Muscle of leg (tissue), 11 donors: ENCODE results near the gene CRY1. TPM values are rescaled to one million over a fixed set of nuclear protein-coding genes. Genes with fewer than 3 reads are reported as not detected.

Experiments
- DNase-seq: peaks from one replicate; pipeline ENCODE4 v3.0.0; 2013
- H3K27ac ChIP-seq: one replicate; pipeline ENCODE4 v1.5.1; 2013; ENCODE audit warnings: mild to moderate bottlenecking, low read length, control low read depth
- H3K27me3 ChIP-seq: one replicate; pipeline ENCODE4 v1.6.1; 2013; ENCODE audit warnings: low read length; ENCODE audit not compliant: control insufficient read depth, insufficient read depth
- H3K36me3 ChIP-seq: one replicate; pipeline ENCODE4 v1.6.1; 2013; ENCODE audit warnings: low read length; ENCODE audit not compliant: control insufficient read depth, insufficient read depth
- H3K4me1 ChIP-seq: one replicate; pipeline ENCODE4 v1.6.1; 2013; ENCODE audit warnings: low read length; ENCODE audit not compliant: control insufficient read depth, insufficient read depth
- H3K4me3 ChIP-seq: one replicate; pipeline ENCODE4 v1.5.1; 2013; ENCODE audit warnings: low read length, control low read depth
- H3K9me3 ChIP-seq: replicated peaks from 2 replicates; pipeline ENCODE4 v1.6.1; 2013; ENCODE audit warnings: low read depth, low read length; ENCODE audit not compliant: control insufficient read depth
- WGBS: methylation state at CpG from one replicate; pipeline ENCODE4 v1.1.5; 2013; ENCODE audit warnings: missing lambda C conversion rate; ENCODE audit not compliant: insufficient coverage; 5-methylcytosine and 5-hydroxymethylcytosine counted together
- polyA plus RNA-seq, 8 donors: library from polyadenylated mRNA; unstranded; fragments of 120-200 nt; gene quantifications; one replicate each; pipeline versions ENCODE4 v1.2.1 to v1.2.3, GENCODE V29; 2013; ENCODE audit warnings: inconsistent platforms in 1 of 8, low replicate concordance in 1 of 8; ENCODE audit not compliant: insufficient read length in 8 of 8, insufficient read depth in 1 of 8
- total RNA-seq: library from RNA; stranded (reverse); fragments of 120-200 nt; gene quantifications from one replicate; pipeline ENCODE4 v1.2.4, GENCODE V29; 2013

Gene CRY1
- total and polyA plus RNA-seq, 9 donors = 9.4 to 23.6 (median 17.3) TPM

DNA sequence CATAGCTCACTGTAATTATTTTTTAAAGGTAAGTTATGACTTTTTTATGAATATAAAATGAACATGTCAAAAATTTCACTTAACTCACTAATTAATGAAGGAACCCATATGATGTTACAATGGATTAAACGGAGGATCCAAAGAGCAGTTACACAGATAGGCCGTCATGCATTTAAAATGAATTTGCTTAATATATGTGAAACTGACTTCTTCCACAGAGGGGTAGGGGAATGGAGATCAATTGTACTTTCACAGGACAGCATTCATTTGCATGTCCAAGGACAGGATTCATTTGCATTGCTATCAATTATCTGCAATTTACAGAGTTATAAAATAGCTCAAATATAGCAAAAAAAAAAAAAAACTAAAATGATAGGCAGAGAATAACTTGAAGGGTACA lies 6.6 kb upstream of the CRY1 start:
- Histone ChIP-seq H3K36me3 (no peaks in the 10 kb centered on the region), H3K4me3 (no peak overlapping the region), H3K4me1 (no peaks in the 10 kb centered on the region), H3K27ac (no peak overlapping the region), H3K27me3 (no peaks in the 10 kb centered on the region), H3K9me3 (no peaks in the 10 kb centered on the region)
- WGBS = no CpG with 5 or more reads among the region's 2 CpGs
- DNase-seq = no peak

GRCh38 chr12:107096571-107096970 lies 3.2 kb upstream of the CRY1 start:
- Histone ChIP-seq H3K9me3 (no peaks in the 10 kb centered on the region), H3K27me3 (no peaks in the 10 kb centered on the region), H3K4me3 (no peak overlapping the region), H3K36me3 (no peaks in the 10 kb centered on the region), H3K27ac (no peak overlapping the region), H3K4me1 (peaks cover 8% of the 10 kb centered on the region)
- WGBS = 80% methylated on average over 2 of the region's 3 CpGs
- DNase-seq = no peak

- H3K36me3 ChIP-seq = no peaks in the 10 kb centered on the region
- no peak for DNase-seq
- H3K4me3 ChIP-seq = peak overlapping the region; percentile 98
- no peaks in the 10 kb centered on the region for H3K9me3 ChIP-seq
- whole genome bisulfite sequencing = no CpG with 5 or more reads among the region's 6 CpGs
- no peaks in the 10 kb centered on the region for H3K27me3 ChIP-seq
- peaks cover 15% of the 10 kb centered on the region for H3K4me1 ChIP-seq
- H3K27ac ChIP-seq = peak overlapping the region; percentile 97
Observed at GRCh38 chr12:107094183-107094448, 767 bp upstream of the CRY1 start.

DNA sequence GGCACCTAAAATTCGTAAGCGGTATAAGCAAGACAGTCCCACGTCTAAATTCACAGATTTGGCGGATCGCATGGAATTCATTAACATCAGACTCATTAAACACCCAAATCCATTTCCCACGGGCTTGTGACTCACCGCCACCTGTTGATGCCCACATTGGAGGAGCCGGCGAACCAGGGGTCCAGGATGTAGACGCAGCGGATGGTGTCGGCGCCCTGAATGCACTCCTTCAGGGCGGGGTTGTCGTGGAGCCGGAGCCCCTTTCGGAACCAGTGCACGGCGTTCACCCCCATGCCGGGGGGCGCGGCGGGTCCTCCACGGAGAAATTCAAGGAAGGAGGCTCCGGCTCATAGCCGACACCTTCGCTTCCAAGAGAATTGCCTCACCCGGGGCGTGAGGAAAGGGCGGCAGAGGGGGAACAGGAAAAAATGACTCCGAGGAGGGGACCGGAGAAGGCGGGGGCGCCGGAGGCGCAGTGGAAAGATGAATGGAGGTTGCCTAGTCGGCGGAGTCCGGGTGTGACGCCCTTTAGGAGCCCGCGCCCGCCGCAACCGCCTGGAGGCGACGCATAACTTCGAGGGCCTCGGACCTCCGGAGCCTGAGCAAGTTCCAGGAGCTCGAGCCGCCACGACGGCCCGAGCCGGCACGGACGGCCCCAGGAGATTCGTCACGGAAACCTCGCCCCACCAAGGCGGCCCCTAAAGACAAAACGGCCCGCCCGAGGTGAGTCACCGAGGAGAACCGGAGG lies 506 bp downstream of the CRY1 start:
- Histone ChIP-seq H3K27me3 (no peaks in the 10 kb centered on the region), H3K36me3 (no peaks in the 10 kb centered on the region), H3K4me1 (peaks cover 15% of the 10 kb centered on the region), H3K9me3 (no peaks in the 10 kb centered on the region), H3K4me3 (peak overlapping the region; percentile 98), H3K27ac (peak overlapping the region; percentile 97)
- DNase-seq = peak; percentile 68
- WGBS = under 1% methylated on average over 66 of the region's 67 CpGs

DNA sequence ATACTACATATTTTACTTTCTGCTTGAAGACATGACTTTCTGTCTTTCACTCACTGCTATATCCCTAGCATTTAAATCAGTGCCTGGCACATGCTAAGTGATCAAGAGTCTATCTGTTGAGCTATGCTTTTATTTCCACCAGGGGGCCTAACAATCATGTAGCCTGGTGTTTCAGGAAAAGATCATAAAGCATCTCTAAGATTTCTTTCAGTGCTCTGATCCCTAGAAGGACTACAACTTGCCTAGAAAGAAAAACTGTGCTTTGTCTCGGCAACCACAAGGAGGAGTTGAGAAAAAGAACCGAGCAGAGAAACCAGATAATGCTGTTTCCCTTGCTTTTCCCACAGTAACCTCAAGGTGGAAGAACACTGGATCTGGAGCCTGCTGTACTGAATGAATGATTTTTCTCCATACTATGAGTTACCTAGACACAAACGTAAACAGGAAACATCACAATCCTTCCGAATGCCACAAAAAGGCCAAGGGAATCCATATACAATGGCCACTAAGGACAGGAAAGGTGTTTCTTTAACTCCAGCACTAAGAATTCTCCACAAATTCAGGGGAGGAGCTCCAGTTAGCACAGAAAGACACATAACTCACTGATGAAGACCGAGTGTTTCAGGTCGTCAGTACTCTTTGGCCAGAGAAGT lies 1.2 kb downstream of the CRY1 start:
- peak overlapping the region; percentile 98 for H3K4me3 ChIP-seq
- H3K4me1 ChIP-seq = peaks cover 15% of the 10 kb centered on the region
- 0% methylated on average over 1 of the region's 6 CpGs for WGBS
- no peaks in the 10 kb centered on the region for H3K9me3 ChIP-seq
- H3K27me3 ChIP-seq = no peaks in the 10 kb centered on the region
- H3K27ac ChIP-seq = peak overlapping the region; percentile 97
- H3K36me3 ChIP-seq = no peaks in the 10 kb centered on the region
- peak; percentile 97 for DNase-seq

- Histone ChIP-seq H3K36me3 (peaks cover 4% of the 10 kb centered on the region), H3K4me1 (peaks cover 15% of the 10 kb centered on the region), H3K4me3 (peak overlapping the region; percentile 98), H3K27ac (peak overlapping the region; percentile 97), H3K9me3 (no peaks in the 10 kb centered on the region), H3K27me3 (no peaks in the 10 kb centered on the region)
- peak; percentile 98 for DNase-seq
- WGBS = 5% methylated on average over 4 of the region's 4 CpGs
Observed at GRCh38 chr12:107091381-107091780, 2.0 kb downstream of the CRY1 start.

DNA sequence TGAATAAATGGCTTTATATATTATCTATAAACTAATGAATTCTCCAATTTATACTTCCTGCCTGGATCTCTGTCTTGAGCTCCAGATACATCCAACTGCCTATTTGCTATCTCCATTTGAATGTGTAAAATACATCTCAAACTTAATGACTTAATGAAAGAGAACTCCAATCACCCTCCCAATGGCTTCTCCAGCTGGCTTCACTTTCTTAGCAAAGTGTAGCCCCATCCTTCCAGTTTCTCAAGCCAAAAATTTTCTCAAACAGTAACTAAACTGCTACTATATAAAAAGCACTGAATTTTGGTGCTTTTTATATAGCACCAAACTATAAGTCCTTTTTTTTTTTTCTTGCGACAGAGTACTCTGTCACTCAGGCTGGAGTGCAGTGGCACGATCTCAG lies 2.6 kb downstream of the CRY1 start:
- H3K9me3 ChIP-seq = no peaks in the 10 kb centered on the region
- H3K27me3 ChIP-seq = no peaks in the 10 kb centered on the region
- H3K4me3 ChIP-seq = peak overlapping the region; percentile 98
- H3K27ac ChIP-seq = peak overlapping the region; percentile 97
- DNase-seq = peak; percentile 73
- H3K36me3 ChIP-seq = peaks cover 4% of the 10 kb centered on the region
- peaks cover 15% of the 10 kb centered on the region for H3K4me1 ChIP-seq
- no CpG with 5 or more reads among the region's 2 CpGs for WGBS

GRCh38 chr12:107088912-107089311 lies 4.4 kb downstream of the CRY1 start:
- no peak overlapping the region for H3K4me3 ChIP-seq
- H3K27me3 ChIP-seq = no peaks in the 10 kb centered on the region
- no peaks in the 10 kb centered on the region for H3K9me3 ChIP-seq
- H3K36me3 ChIP-seq = peaks cover 4% of the 10 kb centered on the region
- DNase-seq = no peak
- H3K27ac ChIP-seq = no peak overlapping the region
- WGBS = no CpG with 5 or more reads among the region's 2 CpGs
- peaks cover 11% of the 10 kb centered on the region for H3K4me1 ChIP-seq

DNA sequence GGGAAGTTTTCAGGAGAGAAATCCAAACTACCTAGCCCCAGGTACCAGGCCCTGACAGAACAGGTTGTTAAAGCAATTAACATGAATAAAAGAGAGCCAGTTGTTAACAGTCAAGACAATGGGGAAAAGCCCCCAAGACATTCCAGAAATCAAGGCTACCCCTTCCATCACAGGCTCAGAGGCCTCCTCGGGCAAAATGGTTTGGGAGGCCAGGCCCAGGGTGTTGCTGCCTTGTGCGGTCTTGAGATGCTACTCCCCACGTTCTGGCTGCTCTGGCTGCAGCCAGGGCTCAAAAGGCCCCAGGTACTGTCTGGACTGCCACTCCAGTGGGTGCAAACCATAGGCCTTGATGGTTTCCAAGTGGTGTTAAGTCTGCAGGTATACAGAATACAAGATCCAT lies 7.0 kb downstream of the CRY1 start:
- H3K27me3 ChIP-seq = no peaks in the 10 kb centered on the region
- H3K9me3 ChIP-seq = no peaks in the 10 kb centered on the region
- no peak for DNase-seq
- 100% methylated on average over 3 of the region's 3 CpGs for WGBS
- peaks cover 4% of the 10 kb centered on the region for H3K36me3 ChIP-seq
- peaks cover 6% of the 10 kb centered on the region for H3K4me1 ChIP-seq
- H3K27ac ChIP-seq = no peak overlapping the region
- no peak overlapping the region for H3K4me3 ChIP-seq

DNA sequence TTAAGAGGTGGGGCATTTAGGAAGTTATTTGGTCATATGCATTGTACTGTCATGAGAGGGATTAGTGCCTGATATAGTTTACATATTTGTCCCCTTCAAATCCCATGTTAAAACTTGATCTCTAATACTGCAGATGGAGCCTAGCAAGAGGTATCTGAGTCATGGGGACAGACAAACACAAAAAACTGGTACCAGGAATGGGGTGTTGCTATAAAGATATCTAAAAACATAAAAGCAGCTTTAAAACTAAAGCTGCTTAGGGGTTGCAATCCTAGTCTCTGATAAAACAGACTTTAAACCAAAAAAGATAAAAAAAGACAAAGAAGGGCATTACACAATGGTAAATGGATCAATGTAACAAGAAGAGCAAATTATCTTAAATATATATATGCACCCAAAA lies 11.6 kb downstream of the CRY1 start:
- H3K36me3 ChIP-seq = peaks cover 4% of the 10 kb centered on the region
- H3K4me3 ChIP-seq = no peak overlapping the region
- DNase-seq = no peak
- H3K27me3 ChIP-seq = no peaks in the 10 kb centered on the region
- H3K4me1 ChIP-seq = no peaks in the 10 kb centered on the region
- H3K27ac ChIP-seq = no peak overlapping the region
- H3K9me3 ChIP-seq = no peaks in the 10 kb centered on the region
